ENCODE measurements around the gene SDHAF2. TPM values are rescaled to one million over a fixed set of nuclear protein-coding genes. Genes with fewer than 3 reads are reported as not detected.

The SDHAF2 gene
- polyA plus RNA-seq, 1 experiment: 81.1 TPM

- H3K27me3 ChIP-seq (ENCODE audit: control insufficient read depth, insufficient read depth, low read length): no peaks in the 10 kb centered on the region
- ChIA-PET CTCF (interaction anchor here (0.6 to 11.3 kb wide), 7 partner anchors 36 to 249 kb away, joined by 3 to 200 read pairs (median 3); no protein-coding TSS in a partner anchor), POLR2A (no interaction called here)
- no peak for DNase-seq (ENCODE audit: low read depth)
- TF ChIP-seq CTCF (IDR thresholded peaks at IDR 0.05; ENCODE audit: insufficient read depth, low read depth, low read length): no peak
- no peak overlapping the region for H3K4me3 ChIP-seq (ENCODE audit: low read depth, low read length)
- H3K36me3 ChIP-seq (ENCODE audit: control insufficient read depth, insufficient read depth, low read length): peaks cover 26% of the 10 kb centered on the region
Observed at GRCh38 chr11:61442616-61443015, 12.7 kb downstream of the SDHAF2 start.

- POLR2A ChIA-PET: no interaction called here
- TF ChIP-seq CTCF (IDR thresholded peaks at IDR 0.05; ENCODE audit: insufficient read depth, low read depth, low read length): no peak
- peaks cover 16% of the 10 kb centered on the region for H3K36me3 ChIP-seq (ENCODE audit: control insufficient read depth, insufficient read depth, low read length)
- no peak for DNase-seq (ENCODE audit: low read depth)
- no peak overlapping the region for H3K4me3 ChIP-seq (ENCODE audit: low read depth, low read length)
- CTCF ChIA-PET: interaction anchor here (0.5 to 11.3 kb wide), 35 partner anchors 11 to 287 kb away, joined by 3 to 200 read pairs (median 5); partner anchors contain the start of genes CPSF7, LRRC10B and SDHAF2
- H3K27me3 ChIP-seq (ENCODE audit: control insufficient read depth, insufficient read depth, low read length): no peaks in the 10 kb centered on the region
Observed at GRCh38 chr11:61445516-61445915, 15.6 kb downstream of the SDHAF2 start.

GRCh38 chr11:61446211-61446651 is 16.3 kb downstream of the SDHAF2 start:
- peak; percentile 97 for TF ChIP-seq CTCF (IDR thresholded peaks at IDR 0.05; ENCODE audit: insufficient read depth, low read depth, low read length)
- ChIA-PET POLR2A (no interaction called here), CTCF (interaction anchor here (0.5 to 11.3 kb wide), 39 partner anchors 11 to 287 kb away, joined by 3 to 200 read pairs (median 5); partner anchors contain the start of genes CPSF7, LRRC10B and SDHAF2)

GRCh38 chr11:61447601-61448551 is 18.0 kb downstream of the SDHAF2 start:
- ChIA-PET POLR2A (no interaction called here), CTCF (interaction anchor here (0.7 to 11.3 kb wide), 12 partner anchors 10 to 191 kb away, joined by 3 to 200 read pairs (median 26); partner anchors contain the start of genes CPSF7 and SDHAF2)
- no peaks in the 10 kb centered on the region for H3K27me3 ChIP-seq (ENCODE audit: control insufficient read depth, insufficient read depth, low read length)
- no peak for TF ChIP-seq CTCF (IDR thresholded peaks at IDR 0.05; ENCODE audit: insufficient read depth, low read depth, low read length)
- peaks cover 15% of the 10 kb centered on the region for H3K36me3 ChIP-seq (ENCODE audit: control insufficient read depth, insufficient read depth, low read length)
- H3K4me3 ChIP-seq (ENCODE audit: low read depth, low read length): no peak overlapping the region
- no peak for DNase-seq (ENCODE audit: low read depth)

More at GRCh38 chr11:61446211-61446651, 16.3 kb downstream of the SDHAF2 start:
- no peaks in the 10 kb centered on the region for H3K27me3 ChIP-seq (ENCODE audit: control insufficient read depth, insufficient read depth, low read length)
- peaks cover 15% of the 10 kb centered on the region for H3K36me3 ChIP-seq (ENCODE audit: control insufficient read depth, insufficient read depth, low read length)
- no peak overlapping the region for H3K4me3 ChIP-seq (ENCODE audit: low read depth, low read length)
- peak; percentile 82 for DNase-seq (ENCODE audit: low read depth)

GRCh38 chr11:61448552-61448927 is 18.6 kb downstream of the SDHAF2 start:
- no peak for TF ChIP-seq CTCF (IDR thresholded peaks at IDR 0.05; ENCODE audit: insufficient read depth, low read depth, low read length)
- POLR2A ChIA-PET: no interaction called here
- CTCF ChIA-PET: interaction anchor here (1.2 to 11.3 kb wide), 6 partner anchors 14 to 190 kb away, joined by 3 to 200 read pairs (median 44); no protein-coding TSS in a partner anchor
- DNase-seq (ENCODE audit: low read depth): no peak
- Histone ChIP-seq H3K4me3 (ENCODE audit: low read depth, low read length) (no peak overlapping the region), H3K36me3 (ENCODE audit: control insufficient read depth, insufficient read depth, low read length) (peaks cover 13% of the 10 kb centered on the region), H3K27me3 (ENCODE audit: control insufficient read depth, insufficient read depth, low read length) (no peaks in the 10 kb centered on the region)

Data from BJ (cell line).